Progenitor cell of endocrine pancreas (in vitro differentiated cells): ENCODE measurements around the gene BICDL2. TPM values are rescaled to one million over a fixed set of nuclear protein-coding genes. Genes with fewer than 3 reads are reported as not detected.
"Not testable (repeated sequence)": the region's sequence is repeated elsewhere in the genome, so short reads cannot be mapped to it uniquely, and the experiment has no call there.

Experiments used
- DNase-seq: peaks from one replicate; pipeline ENCODE4 v3.0.0; 2021; ENCODE audit warnings: low spot score; ENCODE audit not compliant: unreplicated experiment
- H3K27ac Mint-ChIP-seq: 2 replicates; pipeline ENCODE4 v1.8.0; 2021; ENCODE audit warnings: mild to moderate bottlenecking, moderate library complexity, mixed read lengths
- H3K27me3 Mint-ChIP-seq: 2 replicates; pipeline ENCODE4 v1.8.0; 2021; ENCODE audit warnings: mixed read lengths
- H3K36me3 Mint-ChIP-seq: 2 replicates; pipeline ENCODE4 v1.8.0; 2022; ENCODE audit warnings: mixed read lengths; ENCODE audit not compliant: insufficient read depth
- H3K4me1 Mint-ChIP-seq: 2 replicates; pipeline ENCODE4 v1.8.0; 2021; ENCODE audit warnings: low read depth, mixed read lengths
- H3K4me3 Mint-ChIP-seq: 2 replicates; pipeline ENCODE4 v1.8.0; 2021; ENCODE audit warnings: low read depth, mild to moderate bottlenecking, moderate library complexity, mixed read lengths
- H3K9me3 Mint-ChIP-seq: 2 replicates; pipeline ENCODE4 v1.8.0; 2021; ENCODE audit warnings: low read depth, mixed read lengths
- total RNA-seq: library from RNA; stranded (reverse); gene quantifications from 2 replicates; pipeline ENCODE4 v1.2.1, GENCODE V29; 2021
- TF ChIP-seq, protein P1 (sequence below): fragments of 200-600 bp; sonication (generic); IDR thresholded peaks from one replicate; pipeline ENCODE4 v1.5.0; 2021; ENCODE audit warnings: antibody characterized with exemption, mild to moderate bottlenecking; ENCODE audit not compliant: unreplicated experiment

Gene BICDL2
- total RNA-seq, 1 donor from 2014 or later = 10.4 TPM

DNA sequence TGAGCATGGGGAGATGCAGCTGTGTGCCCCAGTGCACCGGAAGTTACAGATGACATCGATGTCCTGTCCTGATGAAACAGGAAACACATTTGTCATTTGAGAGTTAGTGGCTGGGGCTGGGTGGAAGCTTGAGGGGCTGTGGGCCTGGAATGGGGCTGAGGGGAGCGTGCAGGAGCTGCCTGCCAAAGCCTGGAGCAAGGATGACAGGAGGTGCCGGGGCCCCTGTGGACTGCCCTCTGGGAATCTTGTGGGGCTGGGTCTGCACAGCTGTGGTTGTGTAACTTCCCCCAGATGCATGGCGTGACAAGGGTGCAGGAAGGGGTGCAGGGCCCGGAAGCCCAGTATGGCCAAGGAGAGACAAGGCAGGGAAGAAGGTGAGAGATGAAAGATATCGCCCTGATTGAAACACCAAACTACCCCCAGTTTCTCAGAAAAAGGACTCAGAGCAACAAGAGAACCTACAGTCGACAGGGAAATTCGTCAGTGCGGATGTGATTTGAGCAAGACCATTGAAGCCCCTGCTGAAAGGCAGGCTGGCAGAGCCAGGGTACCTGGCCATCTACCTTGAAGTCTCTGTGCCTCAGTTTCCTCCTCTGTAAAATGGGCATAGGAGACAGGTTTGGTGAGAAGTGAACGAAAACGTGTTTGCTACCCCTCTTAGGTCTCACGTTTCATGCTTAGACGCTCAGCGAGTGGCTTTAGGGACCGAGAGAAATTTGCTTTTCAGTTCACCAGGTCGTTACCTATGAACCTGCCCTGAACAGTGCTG is 18.4 kb upstream of the BICDL2 start:
- Mint-ChIP-seq H3K27me3 (peaks cover 28% of the 10 kb centered on the region), H3K9me3 (no peaks in the 10 kb centered on the region), H3K27ac (no peak overlapping the region), H3K36me3 (peaks cover 13% of the 10 kb centered on the region), H3K4me1 (peaks cover 12% of the 10 kb centered on the region), H3K4me3 (no peak overlapping the region)
- DNase-seq = no peak
- TF ChIP-seq, protein P1, sequence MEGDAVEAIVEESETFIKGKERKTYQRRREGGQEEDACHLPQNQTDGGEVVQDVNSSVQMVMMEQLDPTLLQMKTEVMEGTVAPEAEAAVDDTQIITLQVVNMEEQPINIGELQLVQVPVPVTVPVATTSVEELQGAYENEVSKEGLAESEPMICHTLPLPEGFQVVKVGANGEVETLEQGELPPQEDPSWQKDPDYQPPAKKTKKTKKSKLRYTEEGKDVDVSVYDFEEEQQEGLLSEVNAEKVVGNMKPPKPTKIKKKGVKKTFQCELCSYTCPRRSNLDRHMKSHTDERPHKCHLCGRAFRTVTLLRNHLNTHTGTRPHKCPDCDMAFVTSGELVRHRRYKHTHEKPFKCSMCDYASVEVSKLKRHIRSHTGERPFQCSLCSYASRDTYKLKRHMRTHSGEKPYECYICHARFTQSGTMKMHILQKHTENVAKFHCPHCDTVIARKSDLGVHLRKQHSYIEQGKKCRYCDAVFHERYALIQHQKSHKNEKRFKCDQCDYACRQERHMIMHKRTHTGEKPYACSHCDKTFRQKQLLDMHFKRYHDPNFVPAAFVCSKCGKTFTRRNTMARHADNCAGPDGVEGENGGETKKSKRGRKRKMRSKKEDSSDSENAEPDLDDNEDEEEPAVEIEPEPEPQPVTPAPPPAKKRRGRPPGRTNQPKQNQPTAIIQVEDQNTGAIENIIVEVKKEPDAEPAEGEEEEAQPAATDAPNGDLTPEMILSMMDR = no peak

DNA sequence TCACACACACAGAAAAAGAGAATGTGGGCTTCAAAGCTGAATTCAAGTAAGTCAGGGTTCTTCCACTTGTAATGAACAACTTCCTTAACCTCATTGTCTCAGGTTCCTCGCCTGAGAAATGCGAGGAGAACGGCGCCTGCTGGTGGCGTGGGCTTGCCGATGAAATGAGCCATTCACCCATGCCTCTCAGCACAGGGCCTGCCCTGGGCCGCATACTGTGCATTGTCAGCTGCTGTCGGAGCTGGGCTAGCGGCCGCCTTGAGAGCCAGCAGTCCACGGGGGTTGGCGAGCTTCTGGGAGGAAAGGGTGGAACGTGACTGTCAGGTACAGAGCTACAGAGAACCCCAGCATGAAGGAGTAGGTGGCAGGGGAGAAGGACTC is 16.6 kb upstream of the BICDL2 start:
- H3K4me1 Mint-ChIP-seq, DNase-seq, H3K9me3 Mint-ChIP-seq, H3K27ac Mint-ChIP-seq, H3K4me3 Mint-ChIP-seq: not testable (repeated sequence)
- H3K36me3 Mint-ChIP-seq = peaks cover 13% of the 10 kb centered on the region
- H3K27me3 Mint-ChIP-seq = peaks cover 40% of the 10 kb centered on the region

DNA sequence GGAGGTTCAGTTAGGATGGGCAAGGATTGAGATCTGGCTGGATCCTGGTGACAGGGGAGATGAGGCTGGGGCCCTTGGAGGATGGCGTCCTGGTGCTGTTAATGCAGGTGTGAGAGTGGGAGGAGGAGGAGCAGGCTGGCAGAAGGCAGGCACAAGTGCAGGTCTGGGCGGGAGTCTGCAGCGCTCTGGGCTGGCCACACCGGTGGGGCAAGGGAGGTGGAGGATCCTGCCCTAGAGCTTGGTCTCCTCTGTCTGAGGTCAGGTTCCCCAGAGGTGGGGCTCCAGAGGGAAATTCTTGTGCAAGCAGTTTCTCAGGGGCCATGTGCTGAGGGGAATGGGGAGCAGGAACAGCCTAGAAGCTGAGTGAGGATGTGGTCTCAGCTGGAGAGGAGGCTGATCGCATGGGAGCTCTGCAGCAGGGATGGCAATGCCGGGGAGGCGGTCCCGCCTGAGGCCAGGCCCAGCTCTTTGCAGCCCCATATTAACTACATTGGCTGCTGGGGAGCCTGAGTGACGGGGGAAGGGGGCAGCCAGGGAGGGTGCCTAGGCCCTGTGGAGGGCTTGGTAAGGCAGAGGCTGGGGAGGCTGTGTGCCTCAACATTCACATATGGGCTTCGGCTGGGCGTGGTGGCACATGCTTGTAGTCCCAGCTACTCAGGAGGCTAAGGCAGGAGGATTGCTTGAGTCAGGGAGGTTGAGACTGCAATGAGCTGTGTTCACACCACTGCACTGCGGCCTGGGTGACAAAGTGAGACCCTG is 16.0 kb upstream of the BICDL2 start:
- peaks cover 13% of the 10 kb centered on the region for H3K36me3 Mint-ChIP-seq
- not testable (repeated sequence) for H3K4me1 Mint-ChIP-seq, DNase-seq, H3K4me3 Mint-ChIP-seq, H3K9me3 Mint-ChIP-seq, H3K27ac Mint-ChIP-seq
- peaks cover 46% of the 10 kb centered on the region for H3K27me3 Mint-ChIP-seq

DNA sequence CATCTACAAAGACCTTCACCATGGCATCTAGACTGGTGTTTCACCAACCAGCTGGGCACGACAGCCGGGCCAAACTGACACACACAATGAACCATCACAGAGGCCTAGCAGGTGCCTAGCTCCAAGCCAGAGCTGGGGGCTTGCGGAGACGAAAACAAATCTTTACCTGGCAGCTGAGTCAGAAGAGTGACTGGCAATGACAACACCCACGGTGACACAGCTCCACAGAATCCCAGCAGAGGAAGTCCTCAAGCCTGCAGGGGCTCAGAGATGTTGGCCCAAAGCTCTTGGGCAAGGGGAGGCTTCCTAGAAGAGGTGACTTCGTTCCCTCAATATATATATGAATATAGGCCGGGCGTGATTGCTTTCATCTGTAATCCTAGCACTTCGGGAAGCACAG is 14.8 kb upstream of the BICDL2 start:
- H3K4me3 Mint-ChIP-seq = no peak overlapping the region
- TF ChIP-seq, protein P1 = no peak
- H3K4me1 Mint-ChIP-seq = peaks cover 7% of the 10 kb centered on the region
- peaks cover 11% of the 10 kb centered on the region for H3K36me3 Mint-ChIP-seq
- H3K9me3 Mint-ChIP-seq = no peaks in the 10 kb centered on the region
- peak overlapping the region; percentile 34 for H3K27ac Mint-ChIP-seq
- no peak for DNase-seq
- peaks cover 49% of the 10 kb centered on the region for H3K27me3 Mint-ChIP-seq

DNA sequence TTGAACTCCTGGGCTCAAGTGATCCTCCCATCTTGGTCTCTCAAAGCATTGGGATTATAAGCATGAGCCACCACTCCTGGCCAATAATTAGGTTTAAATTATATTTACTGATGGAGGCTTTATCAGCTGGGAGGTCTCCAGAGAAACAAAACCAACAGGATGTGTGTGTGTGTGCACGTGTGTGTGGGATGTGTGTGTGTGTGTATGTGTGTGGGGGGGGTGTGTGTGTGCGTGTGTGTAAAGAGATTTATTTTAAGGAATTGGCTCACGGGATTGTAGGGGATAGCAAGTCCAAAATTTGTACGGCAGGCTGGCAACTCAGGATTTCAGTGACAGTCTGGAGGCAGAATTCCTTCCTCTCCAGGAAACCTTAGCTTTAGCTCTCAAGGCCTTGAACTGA is 14.3 kb upstream of the BICDL2 start:
- no peak overlapping the region for H3K4me3 Mint-ChIP-seq
- H3K4me1 Mint-ChIP-seq = peaks cover 7% of the 10 kb centered on the region
- H3K9me3 Mint-ChIP-seq = no peaks in the 10 kb centered on the region
- TF ChIP-seq, protein P1 = no peak
- peaks cover 49% of the 10 kb centered on the region for H3K27me3 Mint-ChIP-seq
- peaks cover 11% of the 10 kb centered on the region for H3K36me3 Mint-ChIP-seq
- H3K27ac Mint-ChIP-seq = no peak overlapping the region
- DNase-seq = no peak

DNA sequence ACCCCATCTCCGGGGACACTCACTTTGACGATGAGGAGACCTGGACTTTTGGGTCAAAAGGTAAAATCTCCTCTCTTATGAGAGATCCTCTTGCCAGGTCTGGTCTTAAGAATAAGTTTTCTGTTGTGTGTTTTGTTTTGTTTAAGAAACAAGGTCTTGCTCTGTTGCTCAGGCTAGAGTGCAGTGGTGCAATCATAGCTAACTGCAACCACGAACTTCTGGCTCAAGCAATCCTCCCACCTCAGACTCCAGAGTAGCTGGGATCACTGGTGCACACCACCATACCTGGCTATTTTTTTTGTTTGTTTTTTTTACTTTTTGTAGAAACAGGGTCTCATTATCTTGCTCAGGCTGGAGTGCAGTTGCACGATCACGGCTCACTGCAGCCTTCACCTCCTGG is 13.7 kb upstream of the BICDL2 start:
- Mint-ChIP-seq H3K27ac (no peak overlapping the region), H3K36me3 (peaks cover 11% of the 10 kb centered on the region), H3K4me1 (peaks cover 7% of the 10 kb centered on the region), H3K9me3 (no peaks in the 10 kb centered on the region), H3K4me3 (no peak overlapping the region), H3K27me3 (peaks cover 49% of the 10 kb centered on the region)
- DNase-seq = no peak
- TF ChIP-seq, protein P1 = no peak
